SIG-M5 (cell line): Measurements from ENCODE around the gene HSPB1.
"Not testable (repeated sequence)": the region's sequence is repeated elsewhere in the genome, so short reads cannot be mapped to it uniquely, and the experiment has no call there.

ENCODE experiments used
- DNase-seq: peaks from one replicate; lab custom pipeline; 2025; lab: John Stamatoyannopoulos, UW

HSPB1 gene

DNA sequence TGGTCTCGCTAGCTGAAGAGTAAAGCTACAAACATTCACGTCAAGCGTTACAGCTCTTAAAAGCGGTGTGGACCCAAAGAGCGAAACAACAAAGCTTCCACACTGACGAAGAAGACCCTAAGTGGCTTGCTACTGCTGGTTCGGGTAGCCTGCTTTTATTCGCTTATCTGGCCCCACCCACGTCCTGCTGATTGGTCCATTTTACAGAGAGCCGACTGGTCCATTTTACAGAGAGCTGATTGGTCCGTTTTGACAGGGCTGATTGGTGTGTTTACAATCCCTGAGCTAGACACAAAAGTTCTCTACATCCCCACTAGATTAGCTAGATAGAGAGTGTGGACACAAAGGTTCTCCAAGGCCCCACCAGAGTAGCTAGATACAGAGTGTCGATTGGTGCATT lies 6.4 kb downstream of the HSPB1 start:
- DNase-seq, result not testable (repeated sequence)

DNA sequence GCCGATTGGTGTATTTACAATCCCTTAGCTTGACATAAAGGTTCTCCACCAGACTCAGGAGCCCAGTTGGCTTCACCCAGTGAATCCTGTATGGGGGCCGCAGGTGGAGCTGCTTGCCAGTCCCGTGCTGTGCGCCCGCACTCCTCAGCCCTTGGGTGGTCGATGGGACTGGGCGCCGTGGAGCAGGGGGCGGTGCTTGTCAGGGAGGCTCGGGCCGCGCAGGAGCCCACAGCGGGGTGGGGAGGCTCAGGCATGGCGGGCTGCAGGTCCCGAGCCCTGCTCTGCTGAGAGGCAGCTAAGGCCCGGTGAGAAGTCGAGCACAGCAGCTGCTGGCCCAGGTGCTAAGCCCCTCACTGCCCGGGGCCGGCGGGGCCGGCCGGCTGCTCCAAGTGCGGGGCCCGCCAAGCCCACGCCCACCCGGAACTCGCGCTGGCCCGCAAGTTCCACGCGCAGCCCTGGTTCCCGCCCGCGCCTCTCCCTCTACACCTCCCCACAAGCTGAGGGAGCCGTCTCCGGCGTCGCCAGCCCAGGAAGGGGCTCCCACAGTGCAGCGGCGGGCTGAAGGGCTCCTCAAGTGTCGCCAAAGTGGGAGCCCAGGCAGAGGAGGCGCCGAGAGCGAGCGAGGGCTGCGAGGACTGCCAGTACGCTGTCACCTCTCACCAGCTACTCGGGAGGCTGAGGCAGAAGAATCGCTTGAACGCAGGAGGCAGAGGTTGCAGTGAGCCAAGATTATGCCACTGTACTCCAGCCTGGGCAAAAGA lies 7.0 kb downstream of the HSPB1 start:
- not testable (repeated sequence) for DNase-seq

DNA sequence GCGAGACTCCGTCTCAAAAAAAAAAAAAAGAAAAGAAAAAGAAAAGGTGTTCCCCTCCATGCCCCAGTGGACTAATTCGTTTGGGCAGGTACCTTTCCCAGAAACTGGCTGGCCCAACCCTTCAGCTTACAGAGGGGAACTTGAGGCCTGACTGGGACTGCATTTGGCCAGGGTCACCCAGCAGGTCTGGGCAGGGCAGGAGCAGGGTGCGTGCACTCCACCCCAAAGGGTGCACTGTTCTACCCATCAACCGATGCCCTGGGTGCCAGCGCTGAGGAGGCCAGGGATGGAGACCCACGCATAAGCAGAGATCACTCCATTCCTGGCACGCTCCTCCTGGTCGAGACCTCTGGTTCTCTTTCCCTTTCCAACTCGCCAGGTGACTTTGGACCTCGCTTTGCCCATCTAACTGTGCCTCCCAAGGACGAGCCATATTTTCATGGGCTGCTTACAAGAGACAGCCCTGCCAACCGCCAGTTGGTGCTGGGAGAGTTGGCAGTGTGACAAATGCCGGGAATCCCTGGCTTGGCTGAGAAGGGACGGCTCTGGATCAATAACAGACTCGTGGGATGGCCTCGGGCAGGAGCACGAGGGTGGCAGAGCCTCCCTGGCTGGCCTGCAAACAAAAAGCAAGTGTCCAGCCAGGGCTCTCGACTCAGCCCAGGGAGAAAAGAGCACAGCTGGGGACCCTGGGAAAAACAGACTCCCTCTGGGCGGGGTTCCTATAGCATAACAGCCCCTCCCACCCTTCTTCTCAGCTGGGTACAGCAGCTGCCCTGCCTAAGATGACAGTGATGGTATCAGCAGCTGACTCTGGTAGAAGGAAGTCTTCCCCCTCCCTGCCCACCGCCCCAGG lies 7.9 kb downstream of the HSPB1 start:
- DNase-seq, result no peak

DNA sequence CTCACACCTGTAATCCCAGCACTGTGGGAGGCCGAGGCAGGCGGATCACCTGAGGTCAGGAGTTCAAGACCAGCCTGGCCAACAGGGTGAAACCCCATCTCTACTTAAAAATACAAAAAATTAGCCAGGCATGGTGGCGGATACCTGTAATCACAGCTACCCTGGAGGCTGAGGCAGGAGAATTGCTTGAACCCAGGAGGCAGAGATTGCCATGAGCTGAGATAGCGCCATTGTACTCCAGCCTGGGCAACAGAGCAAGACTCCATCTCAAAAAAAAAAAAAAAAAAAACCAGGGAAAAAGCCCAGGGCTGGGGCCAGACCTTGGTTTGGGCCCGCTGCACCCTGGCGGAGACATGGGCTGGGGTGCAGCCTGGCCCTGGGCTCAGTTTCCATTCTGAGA lies 9.4 kb downstream of the HSPB1 start:
- not testable (repeated sequence) for DNase-seq

DNA sequence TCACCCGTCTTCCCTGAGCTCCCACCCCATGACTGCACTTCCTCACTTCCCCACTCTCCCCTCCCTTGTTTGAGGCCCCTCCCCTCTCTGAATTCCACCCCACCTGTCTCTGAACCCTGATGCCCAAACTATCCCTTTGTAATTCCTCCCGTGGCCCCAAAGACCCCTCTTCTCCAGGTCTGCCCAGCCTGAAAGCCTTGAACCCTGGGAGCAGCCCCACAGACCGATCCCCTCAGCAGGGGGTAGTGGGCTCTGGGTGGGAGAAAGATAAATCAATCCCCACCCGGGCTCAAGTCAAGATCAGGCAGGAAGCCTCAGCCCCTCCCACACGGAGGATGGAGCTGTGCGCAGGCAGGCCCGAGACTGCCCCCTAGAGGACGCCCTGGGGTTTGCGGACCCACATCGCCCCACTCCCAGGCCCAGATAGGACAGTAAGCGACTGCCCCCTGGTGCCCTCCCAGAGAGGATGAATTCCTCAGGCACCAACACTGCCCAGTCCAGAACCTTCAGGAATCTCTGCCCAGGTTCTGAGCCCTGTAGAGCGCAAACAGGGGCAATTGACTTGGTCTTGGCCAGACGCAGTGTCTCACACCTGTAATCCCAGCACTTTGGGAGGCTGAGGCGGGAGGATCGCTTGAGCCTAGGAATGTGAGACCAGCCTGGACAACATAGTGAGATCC lies 11.7 kb downstream of the HSPB1 start:
- no peak for DNase-seq

DNA sequence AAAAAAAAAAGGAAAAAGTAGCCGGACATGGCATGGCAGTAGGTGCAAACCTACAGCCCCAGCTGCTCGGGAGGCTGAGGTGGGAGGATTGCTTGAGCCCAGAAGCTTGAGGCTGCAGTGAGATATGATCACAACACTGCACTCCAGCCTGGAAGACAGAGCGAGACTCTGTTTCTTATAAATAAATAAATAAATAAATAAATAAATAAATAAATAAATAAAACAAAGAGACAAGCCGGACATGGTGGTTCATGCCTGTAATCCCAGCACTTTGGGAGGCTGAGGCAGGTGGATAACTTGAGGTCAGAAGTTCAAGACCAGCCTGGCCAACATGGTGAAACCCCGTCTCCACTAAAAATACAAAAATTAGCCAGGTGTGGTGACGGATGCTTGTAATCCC lies 12.3 kb downstream of the HSPB1 start:
- DNase-seq, result not testable (repeated sequence)

DNA sequence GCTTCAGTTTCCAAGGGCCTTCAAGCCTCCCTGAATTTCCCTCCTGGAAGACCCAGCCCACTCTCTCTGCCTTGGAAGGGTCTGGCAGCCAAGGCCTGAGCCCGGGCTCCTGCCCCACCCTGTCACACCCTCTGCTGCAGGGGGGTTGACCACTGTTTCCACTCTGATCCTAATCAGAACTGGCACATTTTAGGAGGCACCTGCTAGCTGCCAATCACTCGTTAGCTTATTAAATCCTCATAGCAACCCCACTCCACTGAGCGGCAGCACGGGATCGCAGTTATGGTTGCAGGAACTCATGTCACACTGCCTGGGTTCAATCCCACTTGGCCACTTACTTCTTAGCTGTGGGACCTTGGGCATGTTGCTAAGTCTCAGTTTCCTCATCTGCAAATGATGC lies 12.9 kb downstream of the HSPB1 start:
- DNase-seq, result no peak

DNA sequence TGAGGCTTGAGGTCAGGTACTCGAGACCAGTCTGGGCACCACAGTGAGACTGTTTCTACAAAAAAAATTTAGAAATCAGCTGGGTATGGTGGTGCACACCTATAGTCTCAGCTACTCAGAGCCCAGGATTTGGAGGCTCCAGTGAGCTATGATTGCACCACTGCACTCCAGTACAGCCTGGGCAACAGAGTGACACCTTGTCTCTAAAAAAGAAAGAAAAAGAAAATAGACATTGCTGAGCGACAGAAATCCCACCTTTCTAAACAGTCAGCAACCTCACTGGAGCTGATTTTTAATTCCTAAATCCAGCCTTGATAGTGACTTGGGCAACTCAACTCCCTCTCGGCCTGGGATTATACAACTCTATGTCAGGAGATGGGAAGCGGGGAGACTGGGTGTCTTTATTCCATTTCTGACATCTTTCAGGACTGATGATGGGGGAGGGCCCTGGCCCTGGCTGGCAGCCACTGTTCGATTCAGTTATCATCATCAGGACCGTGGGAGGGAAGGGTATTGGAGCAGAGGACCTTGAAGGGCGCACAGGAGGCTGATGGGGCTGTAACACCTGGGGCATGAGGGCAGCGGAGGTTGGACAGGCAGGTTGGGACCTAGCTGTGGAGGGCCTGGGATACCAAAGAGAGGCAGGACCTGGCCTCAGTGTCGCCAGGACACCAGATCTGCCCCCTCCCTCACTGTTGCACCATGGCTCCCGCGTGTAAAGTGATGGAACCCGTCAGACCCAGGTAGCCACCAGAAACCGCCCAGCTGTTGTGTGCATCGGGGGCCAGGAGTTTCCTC lies 14.7 kb downstream of the HSPB1 start:
- DNase-seq, result no peak

DNA sequence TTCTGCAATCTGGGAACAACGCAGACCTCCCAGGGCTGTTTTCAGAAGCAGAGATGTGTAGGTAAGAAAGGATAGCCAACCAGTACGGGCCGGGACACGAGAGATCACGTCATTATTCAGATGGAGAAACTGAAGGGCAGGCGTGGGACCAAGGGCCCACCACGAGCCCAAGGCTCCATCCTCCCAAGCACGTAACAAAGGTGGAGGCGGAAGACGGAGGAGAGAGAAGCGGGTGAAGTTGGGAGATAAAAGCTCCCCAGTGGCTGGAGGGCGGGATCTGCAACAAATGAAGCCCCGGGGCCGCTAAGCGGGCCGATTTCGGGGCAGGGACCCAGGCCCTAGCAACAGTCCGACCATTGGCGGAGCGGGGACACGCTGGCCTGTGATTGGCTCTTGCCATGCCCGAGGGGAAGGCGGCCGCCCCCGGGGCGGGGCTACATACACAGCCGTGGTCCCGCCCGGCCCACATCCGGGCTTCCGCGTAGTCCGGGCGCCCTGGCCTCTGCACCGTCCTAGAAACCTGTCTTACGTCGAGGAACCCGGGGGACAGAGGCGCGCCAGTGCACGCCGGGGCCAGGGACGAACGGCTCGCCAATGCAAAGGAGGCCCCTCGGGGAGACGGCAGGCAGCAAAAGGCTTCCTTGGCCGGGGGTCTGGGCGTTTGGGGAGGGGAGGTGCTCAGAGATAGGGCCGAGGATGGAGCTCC lies 15.5 kb downstream of the HSPB1 start:
- peak; percentile 50 for DNase-seq

DNA sequence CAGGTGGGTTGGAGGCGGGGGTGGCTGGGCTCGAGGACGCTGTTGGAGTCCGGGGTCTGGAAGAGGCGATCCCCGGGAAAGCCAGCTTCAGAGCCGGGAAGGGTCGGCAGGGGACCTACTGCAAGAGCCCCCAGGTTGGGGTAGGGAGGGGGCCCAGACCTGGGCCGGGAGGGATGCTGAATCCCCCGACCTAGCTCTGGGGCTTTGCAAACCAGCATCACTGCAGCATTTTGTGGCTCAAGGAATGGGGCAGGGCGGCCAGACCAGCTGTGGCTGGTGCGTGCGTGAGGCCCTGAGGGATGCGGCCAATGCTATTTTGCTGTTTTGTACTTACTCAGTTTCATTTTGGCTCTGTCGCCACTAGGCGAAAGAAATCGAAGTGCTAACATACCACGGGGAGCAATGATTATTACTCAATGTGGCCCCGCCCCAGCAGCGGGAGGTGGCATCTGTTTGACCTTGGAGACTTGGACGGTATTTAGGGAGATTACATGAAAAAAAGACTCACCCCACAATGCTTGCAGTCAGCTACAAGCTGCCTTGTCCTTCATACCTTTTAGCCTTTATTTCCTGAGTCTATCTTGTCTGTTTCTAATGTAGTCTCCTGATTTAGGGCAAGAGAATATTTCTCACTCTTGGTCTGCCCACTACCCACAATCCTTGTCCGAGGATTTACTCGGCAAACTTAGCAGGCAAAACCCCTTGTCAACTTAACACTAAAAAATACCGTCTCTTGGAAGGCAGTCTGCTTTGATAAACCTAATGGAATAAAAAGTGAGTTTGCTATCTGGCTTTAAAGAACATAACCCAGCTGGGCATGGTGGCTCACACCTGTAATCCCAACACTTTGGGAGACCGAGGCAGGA lies 16.2 kb downstream of the HSPB1 start:
- DNase-seq, result peak; percentile 45

DNA sequence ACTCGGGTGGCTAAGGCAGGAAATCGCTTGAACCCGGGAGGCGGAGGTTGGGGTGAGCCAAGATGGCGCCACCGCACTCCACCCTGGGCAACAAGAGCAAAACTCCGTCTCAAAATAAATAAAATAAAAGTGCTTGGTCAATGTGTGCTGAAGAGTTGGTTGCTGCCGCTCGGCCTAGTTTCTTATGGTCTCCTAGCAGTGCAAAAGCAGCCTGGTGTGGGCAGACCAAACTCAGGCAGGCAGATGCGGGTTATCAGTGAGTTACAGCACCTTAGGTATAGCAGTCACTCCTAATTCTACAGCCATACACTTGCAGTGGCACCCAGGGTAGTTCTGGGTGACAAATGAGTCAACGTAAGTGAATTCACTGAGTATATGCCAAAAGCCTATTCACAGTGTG lies 22.6 kb downstream of the HSPB1 start:
- no peak for DNase-seq

DNA sequence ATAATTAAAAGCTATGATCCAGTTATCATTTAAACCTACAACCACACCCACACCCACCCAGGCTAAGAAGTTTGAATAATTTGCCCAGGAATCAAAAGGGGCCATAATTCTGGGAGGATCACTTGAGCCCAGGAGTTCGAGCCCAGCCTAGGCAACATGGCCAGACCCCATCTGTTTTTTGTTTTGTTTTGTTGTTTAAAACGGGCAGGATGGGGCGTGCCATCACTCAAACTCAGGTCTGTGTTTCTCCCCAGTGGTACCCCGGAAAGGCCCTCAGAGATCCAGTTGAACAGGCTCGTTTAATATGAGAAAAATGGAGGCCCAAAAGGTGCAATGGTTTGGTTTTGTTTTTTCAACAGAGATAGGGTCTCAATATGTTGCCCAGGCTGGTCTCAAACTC lies 23.3 kb downstream of the HSPB1 start:
- no peak for DNase-seq

DNA sequence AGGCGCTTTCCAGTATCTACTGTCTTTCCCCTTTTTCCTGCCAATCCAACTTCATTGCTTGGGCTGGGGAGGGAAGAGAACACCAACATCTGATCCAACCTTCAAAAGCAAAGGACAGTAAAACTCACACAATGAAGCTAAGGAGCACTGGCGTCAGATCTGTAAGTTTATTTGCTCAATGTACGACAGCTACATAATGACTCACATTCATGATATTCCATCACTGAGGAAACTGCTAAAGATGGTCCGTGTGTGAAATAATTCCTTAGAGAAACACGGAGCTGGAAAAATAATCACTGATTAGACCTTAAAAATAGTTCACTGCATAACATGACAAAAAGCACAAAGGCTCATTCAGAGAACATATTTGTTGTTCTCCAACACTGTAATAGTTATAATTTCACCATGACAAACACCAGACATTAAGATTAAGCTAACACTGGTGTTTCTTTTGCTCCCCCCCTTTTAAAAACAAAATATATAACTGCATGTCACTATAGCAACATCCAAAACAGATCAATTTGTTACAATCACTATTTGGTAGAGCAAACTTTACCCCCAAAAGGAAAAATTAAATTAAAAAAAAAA lies 24.3 kb downstream of the HSPB1 start:
- no peak for DNase-seq

DNA sequence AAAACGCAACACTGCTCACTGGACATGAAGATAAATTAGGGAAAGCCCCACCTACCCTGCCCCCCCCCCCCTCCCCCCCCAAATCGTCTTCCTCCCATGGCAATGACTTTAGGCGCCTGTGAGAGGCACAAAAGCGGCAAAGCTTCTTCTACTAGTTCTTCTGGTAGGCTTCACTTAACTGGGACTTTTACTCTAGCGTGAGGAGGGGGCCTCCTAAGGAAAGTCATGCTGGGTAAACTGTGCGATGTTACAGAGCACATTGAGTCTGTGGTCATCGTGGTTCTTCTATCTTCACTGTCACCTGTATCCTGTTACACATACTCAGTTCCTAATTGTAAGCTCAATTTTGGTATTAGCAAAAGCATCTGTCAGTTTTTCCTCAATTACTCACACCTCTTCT lies 25.1 kb downstream of the HSPB1 start:
- no peak for DNase-seq

DNA sequence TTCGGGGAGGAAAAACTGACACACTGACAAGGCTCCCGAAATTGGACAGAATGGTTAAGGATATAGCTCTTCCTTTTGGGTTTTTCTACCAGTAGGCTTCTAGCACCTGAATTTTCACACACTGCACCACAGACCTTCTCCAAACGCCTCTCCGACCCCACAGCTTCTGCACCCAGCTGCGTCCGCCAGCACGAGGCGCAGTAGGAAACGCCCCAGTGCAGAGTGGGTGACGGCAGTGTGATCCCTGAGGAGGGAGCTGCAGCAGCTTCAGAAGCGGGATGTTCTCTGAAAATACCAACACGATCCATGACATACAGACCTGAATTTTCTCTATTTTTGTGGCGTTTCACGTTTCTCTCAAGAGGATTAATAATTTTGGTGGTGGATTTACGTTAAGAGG lies 25.9 kb downstream of the HSPB1 start:
- no peak for DNase-seq

DNA sequence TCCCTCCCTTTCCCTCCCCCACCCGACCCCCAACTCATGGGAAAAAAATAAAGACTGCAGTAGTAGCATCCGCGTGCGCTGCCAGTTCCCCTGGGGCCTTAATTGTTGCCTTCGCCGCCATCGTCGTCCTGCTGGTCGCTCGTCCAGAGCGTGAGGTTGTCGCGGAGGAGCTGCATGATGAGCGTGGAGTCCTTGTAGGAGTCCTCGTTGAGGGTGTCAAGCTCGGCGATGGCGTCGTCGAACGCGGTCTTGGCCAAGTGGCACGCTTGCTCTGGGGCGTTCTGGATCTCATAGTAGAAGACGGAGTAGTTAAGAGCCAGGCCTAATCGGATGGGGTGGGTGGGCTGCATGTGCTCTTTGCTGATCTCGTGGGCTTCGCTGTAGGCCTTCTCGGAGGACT lies 27.0 kb downstream of the HSPB1 start:
- DNase-seq, result no peak

DNA sequence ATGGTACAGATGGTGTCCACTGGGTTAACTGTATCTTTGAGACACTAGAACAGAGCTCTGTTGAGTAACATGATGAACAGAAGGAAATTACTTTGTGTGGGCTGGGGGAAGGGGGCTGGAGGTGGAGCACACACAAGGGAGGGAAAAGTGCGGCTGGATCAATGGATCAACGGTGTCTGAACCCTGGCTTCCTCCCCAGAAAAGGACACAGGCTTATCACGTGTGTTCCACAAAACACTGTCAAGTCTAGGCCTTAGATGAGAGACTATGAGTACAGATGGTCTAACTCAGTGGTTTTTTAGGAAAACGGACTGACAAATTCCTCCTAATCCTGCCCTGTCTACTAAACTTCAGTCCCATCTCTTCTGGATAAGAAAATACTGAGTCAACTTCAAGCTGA lies 27.8 kb downstream of the HSPB1 start:
- DNase-seq, result no peak

DNA sequence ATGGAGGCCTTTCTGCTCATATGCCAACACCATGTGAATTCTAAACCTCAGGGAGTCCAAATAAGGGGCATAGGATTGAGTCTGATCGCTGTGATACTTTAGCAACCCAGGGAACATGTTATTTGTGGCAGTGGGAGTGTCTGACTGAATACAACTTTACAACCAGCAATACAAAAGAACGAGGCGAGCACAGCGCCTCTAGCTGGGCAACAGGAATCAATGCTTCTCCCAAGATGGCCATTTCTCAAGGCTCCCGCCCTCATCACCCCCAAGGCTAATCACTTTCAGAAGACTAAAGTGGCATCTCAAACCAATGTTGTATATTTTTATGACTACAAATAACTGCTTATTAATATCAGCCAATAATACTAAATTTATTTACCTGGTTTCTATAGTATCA lies 28.2 kb downstream of the HSPB1 start:
- no peak for DNase-seq

DNA sequence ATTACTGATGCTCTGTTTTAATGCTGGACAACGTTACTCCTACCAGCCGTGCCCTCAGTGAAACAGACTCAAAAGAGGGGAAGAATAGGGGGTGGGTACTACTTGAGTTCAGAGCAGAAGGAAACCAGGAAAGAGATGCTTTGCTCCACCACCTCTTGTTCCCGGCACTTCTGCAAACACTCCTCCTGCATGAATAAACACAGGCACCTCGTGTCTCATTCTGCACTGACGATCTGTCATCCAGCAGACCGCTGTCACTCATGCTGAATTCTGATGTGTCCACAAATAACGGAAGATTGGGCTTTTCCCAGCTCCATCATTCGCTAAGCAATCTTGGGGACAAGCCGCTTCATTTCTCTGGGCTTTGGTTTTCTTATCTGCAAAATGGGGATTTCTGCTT lies 29.6 kb downstream of the HSPB1 start:
- DNase-seq, result no peak

DNA sequence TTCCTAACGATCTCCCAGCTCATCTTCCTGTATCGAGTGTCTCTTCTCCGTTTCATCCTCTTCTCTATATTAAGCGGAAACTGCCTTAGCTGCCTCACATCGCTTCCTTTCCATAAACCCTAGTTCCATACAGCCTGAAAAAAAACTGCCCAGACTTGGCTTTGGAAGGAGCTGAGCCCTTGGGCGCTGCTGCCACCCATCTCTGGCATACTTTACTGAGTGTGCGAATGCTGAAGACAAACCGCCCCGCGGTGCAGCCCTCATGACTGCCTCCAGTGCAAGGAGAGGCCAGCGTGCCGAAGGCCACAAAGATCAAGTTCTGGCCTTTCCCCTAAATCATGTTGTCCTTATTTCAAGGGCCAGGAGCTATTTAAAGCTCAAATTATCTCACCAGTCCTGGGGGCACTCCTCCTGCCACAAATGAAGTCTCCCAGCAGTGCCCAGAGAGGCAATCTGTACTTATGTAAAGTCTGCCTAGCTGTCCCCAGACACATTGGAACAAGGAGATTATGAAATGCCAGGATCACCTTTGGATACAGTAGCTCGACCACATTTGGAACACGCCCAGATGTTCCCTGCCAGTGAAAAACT lies 31.1 kb downstream of the HSPB1 start:
- no peak for DNase-seq
